ENCODE measurements around the gene PLAAT4.
"Not testable (repeated sequence)": the region's sequence is repeated elsewhere in the genome, so short reads cannot be mapped to it uniquely, and the experiment has no call there.

The PLAAT4 gene

DNA sequence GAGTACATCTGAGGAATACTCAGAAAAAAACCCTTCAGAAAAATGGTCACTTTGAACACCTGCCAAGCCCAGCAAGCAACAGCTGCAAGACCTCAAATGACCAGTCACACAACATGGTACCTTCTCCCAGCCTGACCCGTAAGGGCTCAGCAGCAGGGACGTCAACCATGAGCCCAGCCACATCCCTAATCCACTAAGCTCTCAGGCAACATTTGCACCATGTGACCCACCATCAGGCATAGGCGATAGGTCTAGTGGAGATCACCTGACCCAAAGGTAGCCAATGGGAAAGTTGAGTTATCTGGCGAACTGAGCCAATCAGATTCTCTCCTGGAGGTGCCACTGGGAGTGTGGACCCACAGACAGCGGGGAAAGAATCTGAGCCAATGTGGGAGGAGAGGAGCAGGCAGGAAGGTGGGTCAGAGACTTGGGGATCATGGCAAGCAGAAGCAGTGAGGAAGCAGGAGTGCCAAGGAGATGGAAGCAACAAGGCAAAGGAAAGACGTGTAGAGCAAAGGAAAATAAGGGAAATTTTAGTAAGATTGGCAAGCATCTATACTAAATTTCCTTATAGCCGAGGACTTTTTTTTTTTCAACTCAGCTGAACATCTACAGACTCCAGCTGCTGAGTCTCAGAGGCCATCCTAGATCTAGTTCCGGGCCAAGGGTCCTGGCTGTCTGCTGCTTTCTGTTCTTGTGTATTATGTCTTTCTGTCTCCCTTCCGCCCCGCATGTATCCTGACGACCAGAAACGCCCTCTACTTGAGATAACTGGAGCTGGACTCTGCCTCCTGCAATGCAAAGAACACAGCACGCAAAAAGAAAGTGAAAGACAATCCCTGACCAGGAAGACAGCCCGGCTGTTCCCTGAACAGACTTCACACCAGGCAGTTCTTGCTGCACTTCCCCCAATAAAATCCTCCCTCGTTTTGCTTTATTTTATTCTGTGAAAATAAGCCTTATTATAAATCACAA lies 37.6 kb downstream of the PLAAT4 start:
- peak; percentile 70 to 77 for DNase-seq

- no peak for DNase-seq
Measured at GRCh38 chr11:63574856-63575602, 38.4 kb downstream of the PLAAT4 start.

DNA sequence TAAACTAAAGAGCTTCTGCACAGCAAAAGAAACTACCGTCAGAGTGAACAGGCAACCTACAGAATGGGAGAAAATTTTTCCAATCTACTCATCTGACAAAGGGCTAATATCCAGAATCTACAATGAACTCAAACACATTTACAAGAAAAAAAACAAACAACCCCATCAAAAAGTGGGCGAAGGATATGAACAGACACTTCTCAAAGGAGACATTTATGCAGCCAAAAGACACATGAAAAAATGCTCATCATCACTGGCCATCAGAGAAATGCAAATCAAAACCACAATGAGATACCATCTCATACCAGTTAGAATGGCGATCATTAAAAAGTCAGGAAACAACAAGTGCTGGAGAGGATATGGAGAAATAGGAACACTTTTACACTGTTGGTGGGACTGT lies 42.3 kb downstream of the PLAAT4 start:
- not testable (repeated sequence) for DNase-seq

- DNase-seq = not testable (repeated sequence)
Measured at GRCh38 chr11:63581224-63581623, 44.6 kb downstream of the PLAAT4 start.

GRCh38 chr11:63583357-63583677 lies 46.7 kb downstream of the PLAAT4 start:
- DNase-seq = no peak

DNA sequence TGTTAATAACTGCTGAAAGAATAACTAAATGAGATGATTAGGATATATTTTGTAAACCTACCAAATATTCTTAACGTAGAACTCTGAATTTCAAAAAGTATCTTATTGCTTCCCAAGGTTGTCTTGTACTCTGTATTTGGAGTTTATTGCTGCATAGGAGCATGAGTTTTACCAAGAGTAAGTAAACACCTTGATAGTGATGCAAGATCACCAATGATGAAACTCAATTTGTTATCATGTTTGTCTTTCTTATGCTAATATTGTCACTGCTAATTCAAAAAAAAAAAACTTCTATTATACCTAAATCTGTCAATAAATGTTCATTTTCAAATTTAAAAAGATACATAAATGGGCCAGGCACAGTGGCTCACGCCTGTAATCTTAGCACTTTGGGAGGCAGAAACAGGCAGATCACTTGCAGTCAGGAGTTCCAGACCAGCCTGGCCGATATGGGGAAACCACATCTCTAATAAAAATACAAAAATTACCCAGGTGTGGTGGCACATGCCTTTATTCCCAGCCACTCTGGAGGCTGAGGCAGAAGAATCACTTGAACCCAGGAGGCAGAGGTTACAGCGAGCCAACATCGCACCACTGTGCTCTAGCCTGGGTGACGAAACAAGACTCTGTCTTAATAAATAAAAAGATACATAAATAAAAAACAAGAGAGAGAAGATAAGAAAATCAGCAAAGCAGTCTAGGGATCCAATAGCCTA lies 50.0 kb downstream of the PLAAT4 start:
- DNase-seq = no peak

GRCh38 chr11:63589000-63589399 lies 52.4 kb downstream of the PLAAT4 start:
- no peak for DNase-seq

DNA sequence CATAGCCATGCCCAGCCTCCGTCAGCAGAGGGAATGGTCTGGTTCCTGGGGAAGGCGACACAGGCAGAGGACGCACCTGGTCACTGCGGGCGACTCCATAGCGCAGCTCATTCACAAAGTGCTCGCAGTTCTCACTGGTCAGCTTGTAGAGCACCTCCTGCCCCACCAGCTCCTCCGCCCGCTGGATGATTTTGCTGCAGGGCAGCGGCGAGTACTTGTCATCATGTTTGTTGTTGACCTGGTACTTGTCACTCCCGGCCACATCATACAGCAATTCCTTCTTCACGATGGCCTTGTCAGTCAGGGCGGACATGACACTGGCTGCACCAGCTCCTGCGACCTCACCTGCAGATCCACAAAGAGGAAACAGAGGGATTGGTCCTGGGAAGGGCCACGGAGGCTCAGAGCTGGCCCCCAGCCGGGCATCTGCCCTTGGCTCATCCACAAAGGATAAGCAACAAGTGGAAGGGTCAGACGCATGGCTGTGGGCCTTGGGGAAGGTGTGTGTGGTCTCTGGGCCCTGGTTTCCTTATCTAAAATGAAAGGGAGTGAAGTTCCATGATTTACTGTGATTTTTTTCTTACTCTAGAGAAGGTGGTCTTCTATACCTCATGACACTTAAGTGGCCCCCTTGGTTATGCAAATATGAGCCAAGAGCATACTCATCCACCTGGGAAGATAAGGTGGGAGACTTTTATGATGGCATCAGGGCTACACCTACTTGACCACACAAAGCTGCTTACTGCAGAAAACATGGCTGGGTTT lies 53.6 kb downstream of the PLAAT4 start:
- DNase-seq = no peak

- peak; percentile 25 to 59 for DNase-seq
Measured at GRCh38 chr11:63592975-63593395, 56.4 kb downstream of the PLAAT4 start.

GRCh38 chr11:63595296-63595695 lies 58.7 kb downstream of the PLAAT4 start:
- no peak for DNase-seq
